ENCODE measurements around the gene KCNAB1.

The KCNAB1 gene

DNA sequence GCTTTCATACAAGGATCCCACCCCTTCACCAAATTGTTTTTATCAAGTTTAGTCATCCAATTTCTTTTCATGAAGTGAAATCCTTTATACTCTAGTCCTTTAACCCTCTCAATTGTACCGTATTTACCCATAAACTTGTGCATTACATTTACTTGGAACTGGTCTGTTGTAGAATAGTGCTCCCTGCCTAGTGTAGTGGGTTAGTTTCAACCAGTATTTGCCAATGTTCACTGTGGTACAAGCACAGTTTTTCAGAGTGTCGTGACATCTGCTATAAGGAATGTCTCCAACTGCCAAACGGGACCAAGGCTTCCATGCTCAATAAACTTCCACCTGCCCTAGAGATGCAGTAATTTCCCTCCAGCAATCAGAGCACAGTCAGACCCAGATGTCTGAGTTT is 211.9 kb downstream of the KCNAB1 start:
- H3K4me3 ChIP-seq (ENCODE audit: control insufficient read depth, low read depth, low read length) = no peak overlapping the region
- no peak for DNase-seq (ENCODE audit: low read depth)
- TF ChIP-seq, protein P1, sequence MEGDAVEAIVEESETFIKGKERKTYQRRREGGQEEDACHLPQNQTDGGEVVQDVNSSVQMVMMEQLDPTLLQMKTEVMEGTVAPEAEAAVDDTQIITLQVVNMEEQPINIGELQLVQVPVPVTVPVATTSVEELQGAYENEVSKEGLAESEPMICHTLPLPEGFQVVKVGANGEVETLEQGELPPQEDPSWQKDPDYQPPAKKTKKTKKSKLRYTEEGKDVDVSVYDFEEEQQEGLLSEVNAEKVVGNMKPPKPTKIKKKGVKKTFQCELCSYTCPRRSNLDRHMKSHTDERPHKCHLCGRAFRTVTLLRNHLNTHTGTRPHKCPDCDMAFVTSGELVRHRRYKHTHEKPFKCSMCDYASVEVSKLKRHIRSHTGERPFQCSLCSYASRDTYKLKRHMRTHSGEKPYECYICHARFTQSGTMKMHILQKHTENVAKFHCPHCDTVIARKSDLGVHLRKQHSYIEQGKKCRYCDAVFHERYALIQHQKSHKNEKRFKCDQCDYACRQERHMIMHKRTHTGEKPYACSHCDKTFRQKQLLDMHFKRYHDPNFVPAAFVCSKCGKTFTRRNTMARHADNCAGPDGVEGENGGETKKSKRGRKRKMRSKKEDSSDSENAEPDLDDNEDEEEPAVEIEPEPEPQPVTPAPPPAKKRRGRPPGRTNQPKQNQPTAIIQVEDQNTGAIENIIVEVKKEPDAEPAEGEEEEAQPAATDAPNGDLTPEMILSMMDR (IDR thresholded peaks at IDR 0.05; ENCODE audit: control insufficient read depth, insufficient read depth, low read depth, low read length, missing control alignments) = no peak

- H3K4me3 ChIP-seq (ENCODE audit: control insufficient read depth, low read depth, low read length) = no peak overlapping the region
- DNase-seq (ENCODE audit: low read depth) = no peak
- TF ChIP-seq, protein P1 (IDR thresholded peaks at IDR 0.05; ENCODE audit: control insufficient read depth, insufficient read depth, low read depth, low read length, missing control alignments) = no peak
Measured at GRCh38 chr3:156334841-156335545, 214.6 kb downstream of the KCNAB1 start.

- TF ChIP-seq, protein P1 (IDR thresholded peaks at IDR 0.05; ENCODE audit: control insufficient read depth, insufficient read depth, low read depth, low read length, missing control alignments) = no peak
- DNase-seq (ENCODE audit: low read depth) = no peak
- H3K4me3 ChIP-seq (ENCODE audit: control insufficient read depth, low read depth, low read length) = no peak overlapping the region
Measured at GRCh38 chr3:156339491-156339890, 219.1 kb downstream of the KCNAB1 start.

- no peak overlapping the region for H3K4me3 ChIP-seq (ENCODE audit: control insufficient read depth, low read depth, low read length)
- TF ChIP-seq, protein P1 (IDR thresholded peaks at IDR 0.05; ENCODE audit: control insufficient read depth, insufficient read depth, low read depth, low read length, missing control alignments) = no peak
- no peak for DNase-seq (ENCODE audit: low read depth)
Measured at GRCh38 chr3:156341332-156341731, 221.0 kb downstream of the KCNAB1 start.

- H3K4me3 ChIP-seq (ENCODE audit: control insufficient read depth, low read depth, low read length) = no peak overlapping the region
- DNase-seq (ENCODE audit: low read depth) = no peak
- TF ChIP-seq, protein P1 (IDR thresholded peaks at IDR 0.05; ENCODE audit: control insufficient read depth, insufficient read depth, low read depth, low read length, missing control alignments) = no peak
Measured at GRCh38 chr3:156341831-156342416, 221.5 kb downstream of the KCNAB1 start.

- no peak for DNase-seq (ENCODE audit: low read depth)
- H3K4me3 ChIP-seq (ENCODE audit: control insufficient read depth, low read depth, low read length) = no peak overlapping the region
- TF ChIP-seq, protein P1 (IDR thresholded peaks at IDR 0.05; ENCODE audit: control insufficient read depth, insufficient read depth, low read depth, low read length, missing control alignments) = no peak
Measured at GRCh38 chr3:156344215-156344614, 223.8 kb downstream of the KCNAB1 start.

All from AG09309 (cell line).